Neural progenitor cell (in vitro differentiated cells): Measurements from ENCODE around the gene SMC4. TPM values are rescaled to one million over a fixed set of nuclear protein-coding genes. Genes with fewer than 3 reads are reported as not detected.

ENCODE experiments used
- DNase-seq: peaks from one replicate; pipeline ENCODE4 v3.0.0-alpha.2; 2016; ENCODE audit warnings: low spot score
- H2AFZ ChIP-seq: fragments of 200-600 bp; sonication (generic); replicated peaks from 2 replicates; pipeline ENCODE4 v1.6.1; 2016; ENCODE audit warnings: antibody characterized with exemption
- H3F3A ChIP-seq: fragments of 200-600 bp; sonication (generic); 2 replicates; pipeline ENCODE4 v1.6.1; 2016; ENCODE audit warnings: antibody characterized with exemption, low read depth
- H3K27ac ChIP-seq: fragments of 200-600 bp; sonication (generic); 2 replicates; pipeline ENCODE4 v1.5.1; 2016; ENCODE audit warnings: mild to moderate bottlenecking
- H3K27me3 ChIP-seq: fragments of 200-600 bp; sonication (generic); 2 replicates; pipeline ENCODE4 v1.6.1; 2016; ENCODE audit warnings: mild to moderate bottlenecking, moderate library complexity
- H3K36me3 ChIP-seq: fragments of 200-600 bp; sonication (generic); 2 replicates; pipeline ENCODE4 v1.5.1; 2016
- H3K4me1 ChIP-seq: fragments of 200-600 bp; sonication (generic); 2 replicates; pipeline ENCODE4 v1.6.1; 2016; ENCODE audit warnings: mixed run types
- H3K4me2 ChIP-seq: fragments of 200-600 bp; sonication (generic); 2 replicates; pipeline ENCODE4 v1.6.1; 2016
- H3K4me3 ChIP-seq: fragments of 200-600 bp; sonication (generic); 2 replicates; pipeline ENCODE4 v1.5.1; 2016
- H3K79me2 ChIP-seq: fragments of 200-600 bp; sonication (generic); 2 replicates; pipeline ENCODE4 v1.6.1; 2016; ENCODE audit warnings: low read depth
- H3K9ac ChIP-seq: fragments of 200-600 bp; sonication (generic); 2 replicates; pipeline ENCODE4 v1.6.1; 2016
- H3K9me3 ChIP-seq: fragments of 200-600 bp; sonication (generic); 2 replicates; pipeline ENCODE4 v1.5.1; 2016; ENCODE audit warnings: low read depth
- H4K20me1 ChIP-seq: fragments of 200-600 bp; sonication (generic); 2 replicates; pipeline ENCODE4 v1.6.1; 2016; ENCODE audit warnings: low read depth
- H3K27ac Mint-ChIP-seq: 3 replicates; pipeline ENCODE4 v1.8.0; 2021; ENCODE audit warnings: mixed read lengths
- H3K27me3 Mint-ChIP-seq: 2 replicates; pipeline ENCODE4 v1.8.0; 2022; ENCODE audit warnings: low read depth, mild to moderate bottlenecking, inconsistent platforms, moderate library complexity, mixed read lengths; ENCODE audit not compliant: insufficient read depth
- H3K36me3 Mint-ChIP-seq: 3 replicates; pipeline ENCODE4 v1.8.0; 2021; ENCODE audit warnings: mixed read lengths
- H3K4me1 Mint-ChIP-seq: 3 replicates; pipeline ENCODE4 v1.8.0; 2021; ENCODE audit warnings: mixed read lengths
- H3K4me3 Mint-ChIP-seq: 3 replicates; pipeline ENCODE4 v1.8.0; 2021; ENCODE audit warnings: mild to moderate bottlenecking, moderate library complexity, mixed read lengths
- H3K9me3 Mint-ChIP-seq: 3 replicates; pipeline ENCODE4 v1.8.0; 2020; ENCODE audit warnings: mixed read lengths
- EZH2 ChIP-seq: fragments of 200-600 bp; sonication (generic); IDR thresholded peaks from 2 replicates; pipeline ENCODE4 v1.6.1; 2017; ENCODE audit warnings: antibody characterized with exemption, mild to moderate bottlenecking, moderate library complexity
- EZH2phosphoT487 ChIP-seq: fragments of 200-600 bp; sonication (generic); IDR thresholded peaks from 2 replicates; pipeline ENCODE4 v1.6.1; 2017; ENCODE audit warnings: antibody characterized with exemption
- total RNA-seq: library from RNA; depleted of rRNA; stranded (reverse); fragments of >200 nt; gene quantifications from 2 replicates; pipeline ENCODE4 v1.2.3, GENCODE V29; 2015; ENCODE audit warnings: low replicate concordance
- TF ChIP-seq, protein P1 (sequence below): fragments of 200-600 bp; sonication (generic); IDR thresholded peaks from 2 replicates; pipeline ENCODE4 v1.5.1; 2017; ENCODE audit warnings: antibody characterized with exemption, mild to moderate bottlenecking

SMC4 gene
- total RNA-seq, 1 donor from 2014 or later, result 382 TPM

DNA sequence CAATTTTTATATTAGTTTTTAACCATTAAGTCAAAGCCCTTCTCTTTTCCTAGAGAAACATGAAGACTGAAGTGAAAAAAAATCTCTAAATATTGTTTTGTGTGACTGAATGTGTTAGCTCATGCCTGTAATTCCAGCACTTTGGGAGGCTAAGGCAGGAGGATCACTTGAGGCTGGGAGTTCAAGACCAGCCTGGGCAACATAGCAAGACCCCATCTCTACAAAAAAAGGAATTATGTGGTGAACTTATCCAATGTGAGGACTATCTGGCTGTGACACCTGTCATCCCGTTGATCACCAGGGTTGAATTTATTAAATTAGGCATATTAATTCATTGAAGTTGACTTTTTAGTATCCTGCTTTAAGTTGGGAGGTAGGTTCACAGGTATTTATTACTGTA is 13.0 kb downstream of the SMC4 start:
- Histone ChIP-seq H2AFZ (no peak overlapping the region), H3K9me3 (no peaks in the 10 kb centered on the region), H3K27ac (no peak overlapping the region), H3K4me3 (no peak overlapping the region), H3K4me1 (no peaks in the 10 kb centered on the region), H3K36me3 (peaks cover 52% of the 10 kb centered on the region), H3K4me2 (no peak overlapping the region), H3K27me3 (no peaks in the 10 kb centered on the region), H3K79me2 (peaks cover 85% of the 10 kb centered on the region), H4K20me1 (peaks cover 41% of the 10 kb centered on the region), H3F3A (peaks cover 42% of the 10 kb centered on the region), H3K9ac (no peak overlapping the region)
- peaks cover 33% of the 10 kb centered on the region for H3K36me3 Mint-ChIP-seq
- TF ChIP-seq EZH2 (no peak), EZH2phosphoT487 (no peak)
- TF ChIP-seq, protein P1, sequence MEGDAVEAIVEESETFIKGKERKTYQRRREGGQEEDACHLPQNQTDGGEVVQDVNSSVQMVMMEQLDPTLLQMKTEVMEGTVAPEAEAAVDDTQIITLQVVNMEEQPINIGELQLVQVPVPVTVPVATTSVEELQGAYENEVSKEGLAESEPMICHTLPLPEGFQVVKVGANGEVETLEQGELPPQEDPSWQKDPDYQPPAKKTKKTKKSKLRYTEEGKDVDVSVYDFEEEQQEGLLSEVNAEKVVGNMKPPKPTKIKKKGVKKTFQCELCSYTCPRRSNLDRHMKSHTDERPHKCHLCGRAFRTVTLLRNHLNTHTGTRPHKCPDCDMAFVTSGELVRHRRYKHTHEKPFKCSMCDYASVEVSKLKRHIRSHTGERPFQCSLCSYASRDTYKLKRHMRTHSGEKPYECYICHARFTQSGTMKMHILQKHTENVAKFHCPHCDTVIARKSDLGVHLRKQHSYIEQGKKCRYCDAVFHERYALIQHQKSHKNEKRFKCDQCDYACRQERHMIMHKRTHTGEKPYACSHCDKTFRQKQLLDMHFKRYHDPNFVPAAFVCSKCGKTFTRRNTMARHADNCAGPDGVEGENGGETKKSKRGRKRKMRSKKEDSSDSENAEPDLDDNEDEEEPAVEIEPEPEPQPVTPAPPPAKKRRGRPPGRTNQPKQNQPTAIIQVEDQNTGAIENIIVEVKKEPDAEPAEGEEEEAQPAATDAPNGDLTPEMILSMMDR, result no peak
- H3K27ac Mint-ChIP-seq, result no peak overlapping the region
- H3K4me3 Mint-ChIP-seq, result no peak overlapping the region
- DNase-seq, result no peak
- no peaks in the 10 kb centered on the region for H3K27me3 Mint-ChIP-seq
- no peaks in the 10 kb centered on the region for H3K9me3 Mint-ChIP-seq
- H3K4me1 Mint-ChIP-seq, result no peaks in the 10 kb centered on the region

DNA sequence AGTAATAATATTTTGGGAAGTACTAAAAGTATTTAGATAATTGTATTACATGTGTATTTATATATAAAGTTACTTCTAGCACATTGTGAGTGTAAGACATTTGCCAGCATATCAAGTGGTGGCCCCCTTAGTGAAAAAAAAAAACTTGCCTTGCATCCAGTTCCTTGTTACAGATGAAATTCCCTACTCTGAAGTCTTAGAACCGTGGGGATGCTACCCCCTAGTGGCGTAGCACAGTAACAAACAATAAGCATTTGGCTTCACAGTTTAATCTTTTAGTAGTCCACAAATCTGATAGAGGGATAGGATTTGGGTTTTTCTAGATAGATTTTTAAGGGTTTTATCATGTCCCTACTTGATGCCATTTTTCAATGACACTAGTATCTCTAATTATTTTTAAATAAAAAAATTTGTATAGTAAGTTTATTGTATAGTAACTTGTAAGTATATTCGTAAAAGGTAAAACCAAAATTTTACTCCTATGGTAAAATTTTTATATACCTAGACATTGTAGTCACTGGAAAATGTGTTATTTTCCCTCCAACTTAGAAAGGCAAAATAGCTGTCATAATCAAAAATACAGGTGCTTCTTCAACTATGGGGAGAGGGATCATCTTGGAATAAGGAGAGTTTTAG is 14.3 kb downstream of the SMC4 start:
- Histone ChIP-seq H3K36me3 (peaks cover 45% of the 10 kb centered on the region), H3K4me3 (no peak overlapping the region), H2AFZ (no peak overlapping the region), H4K20me1 (peaks cover 31% of the 10 kb centered on the region), H3K9ac (no peak overlapping the region), H3K27ac (no peak overlapping the region), H3K4me2 (no peak overlapping the region), H3K79me2 (peaks cover 82% of the 10 kb centered on the region), H3K4me1 (no peaks in the 10 kb centered on the region), H3K27me3 (no peaks in the 10 kb centered on the region), H3K9me3 (no peaks in the 10 kb centered on the region), H3F3A (peaks cover 35% of the 10 kb centered on the region)
- Mint-ChIP-seq H3K9me3 (no peaks in the 10 kb centered on the region), H3K36me3 (peaks cover 31% of the 10 kb centered on the region), H3K27ac (no peak overlapping the region), H3K27me3 (no peaks in the 10 kb centered on the region), H3K4me1 (no peaks in the 10 kb centered on the region), H3K4me3 (no peak overlapping the region)
- peak; percentile 78 for DNase-seq
- TF ChIP-seq EZH2phosphoT487, result no peak
- TF ChIP-seq EZH2, result no peak
- TF ChIP-seq, protein P1, result peak; percentile 90

DNA sequence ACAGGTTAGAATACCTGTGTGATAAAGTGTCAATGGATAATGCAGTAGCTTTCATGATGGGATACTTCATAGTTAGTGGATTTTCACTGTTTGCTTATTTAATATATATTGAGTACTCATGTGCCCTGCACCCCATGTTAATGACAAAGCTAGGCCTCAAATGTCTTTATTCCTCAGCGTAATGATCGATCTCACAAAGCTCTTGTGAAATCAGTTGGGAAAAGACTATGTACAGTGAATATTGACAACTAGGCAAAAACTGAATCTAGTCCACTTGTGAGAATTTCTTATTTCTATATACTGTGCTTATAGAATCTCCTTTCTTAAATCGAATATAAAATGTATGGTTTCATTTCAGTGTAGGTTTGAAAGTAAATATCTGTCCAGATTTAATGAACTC is 17.9 kb downstream of the SMC4 start:
- Mint-ChIP-seq H3K27ac (no peak overlapping the region), H3K36me3 (peaks cover 35% of the 10 kb centered on the region), H3K9me3 (no peaks in the 10 kb centered on the region), H3K4me3 (no peak overlapping the region), H3K4me1 (no peaks in the 10 kb centered on the region), H3K27me3 (no peaks in the 10 kb centered on the region)
- no peaks in the 10 kb centered on the region for H3K27me3 ChIP-seq
- no peaks in the 10 kb centered on the region for H3K9me3 ChIP-seq
- DNase-seq, result no peak
- H3K79me2 ChIP-seq, result peaks cover 79% of the 10 kb centered on the region
- no peaks in the 10 kb centered on the region for H3K4me1 ChIP-seq
- no peak for TF ChIP-seq EZH2phosphoT487
- no peak for TF ChIP-seq EZH2
- TF ChIP-seq, protein P1, result no peak
- peaks cover 71% of the 10 kb centered on the region for H3K36me3 ChIP-seq
- H3K4me2 ChIP-seq, result no peak overlapping the region
- H3F3A ChIP-seq, result peaks cover 26% of the 10 kb centered on the region
- peaks cover 48% of the 10 kb centered on the region for H4K20me1 ChIP-seq
- no peak overlapping the region for H3K4me3 ChIP-seq
- H3K27ac ChIP-seq, result no peak overlapping the region
- H2AFZ ChIP-seq, result no peak overlapping the region
- H3K9ac ChIP-seq, result no peak overlapping the region
